Panc1 (cell line): ENCODE measurements around the gene SLC13A5.

Source experiments
- CTCF ChIP-seq: fragments of 450-650 bp; IDR thresholded peaks from 2 replicates; pipeline ENCODE4 v1.5.1; 2017; ENCODE audit warnings: mild to moderate bottlenecking
- POLR2AphosphoS5 ChIP-seq: IDR thresholded peaks from 2 replicates; pipeline ENCODE4 v1.6.1; 2012; ENCODE audit warnings: mild to moderate bottlenecking, low read depth, low read length, moderate library complexity
- SIN3A ChIP-seq: IDR thresholded peaks from 2 replicates; pipeline ENCODE4 v1.6.1; 2012; ENCODE audit warnings: low read depth, mild to moderate bottlenecking, low read length, moderate library complexity, borderline replicate concordance; ENCODE audit not compliant: insufficient read depth
- TCF7L2 ChIP-seq: IDR thresholded peaks from 2 replicates; pipeline ENCODE4 v1.6.1; 2011; ENCODE audit warnings: mild to moderate bottlenecking, low read depth, low read length, inconsistent platforms
- TF ChIP-seq, protein P1 (sequence below), 2 experiments: IDR thresholded peaks; 2 replicates each; pipeline ENCODE4 v1.6.1; 2011 to 2012; ENCODE audit warnings: low read depth in 2 of 2, control low read depth in 1 of 2, low read length in 1 of 2, mild to moderate bottlenecking in 1 of 2, moderate library complexity in 1 of 2; ENCODE audit not compliant: insufficient read depth in 1 of 2

- TF ChIP-seq CTCF (no peak), TCF7L2 (no peak), SIN3A (no peak), POLR2AphosphoS5 (no peak)
- TF ChIP-seq, protein P1, sequence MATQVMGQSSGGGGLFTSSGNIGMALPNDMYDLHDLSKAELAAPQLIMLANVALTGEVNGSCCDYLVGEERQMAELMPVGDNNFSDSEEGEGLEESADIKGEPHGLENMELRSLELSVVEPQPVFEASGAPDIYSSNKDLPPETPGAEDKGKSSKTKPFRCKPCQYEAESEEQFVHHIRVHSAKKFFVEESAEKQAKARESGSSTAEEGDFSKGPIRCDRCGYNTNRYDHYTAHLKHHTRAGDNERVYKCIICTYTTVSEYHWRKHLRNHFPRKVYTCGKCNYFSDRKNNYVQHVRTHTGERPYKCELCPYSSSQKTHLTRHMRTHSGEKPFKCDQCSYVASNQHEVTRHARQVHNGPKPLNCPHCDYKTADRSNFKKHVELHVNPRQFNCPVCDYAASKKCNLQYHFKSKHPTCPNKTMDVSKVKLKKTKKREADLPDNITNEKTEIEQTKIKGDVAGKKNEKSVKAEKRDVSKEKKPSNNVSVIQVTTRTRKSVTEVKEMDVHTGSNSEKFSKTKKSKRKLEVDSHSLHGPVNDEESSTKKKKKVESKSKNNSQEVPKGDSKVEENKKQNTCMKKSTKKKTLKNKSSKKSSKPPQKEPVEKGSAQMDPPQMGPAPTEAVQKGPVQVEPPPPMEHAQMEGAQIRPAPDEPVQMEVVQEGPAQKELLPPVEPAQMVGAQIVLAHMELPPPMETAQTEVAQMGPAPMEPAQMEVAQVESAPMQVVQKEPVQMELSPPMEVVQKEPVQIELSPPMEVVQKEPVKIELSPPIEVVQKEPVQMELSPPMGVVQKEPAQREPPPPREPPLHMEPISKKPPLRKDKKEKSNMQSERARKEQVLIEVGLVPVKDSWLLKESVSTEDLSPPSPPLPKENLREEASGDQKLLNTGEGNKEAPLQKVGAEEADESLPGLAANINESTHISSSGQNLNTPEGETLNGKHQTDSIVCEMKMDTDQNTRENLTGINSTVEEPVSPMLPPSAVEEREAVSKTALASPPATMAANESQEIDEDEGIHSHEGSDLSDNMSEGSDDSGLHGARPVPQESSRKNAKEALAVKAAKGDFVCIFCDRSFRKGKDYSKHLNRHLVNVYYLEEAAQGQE (IDR thresholded peaks at IDR 0.05; ENCODE audit: insufficient read depth in 1 of 2, low read depth in 2 of 2, low read length in 1 of 2), result no peak
These were observed 35.4 kb upstream of the SLC13A5 start for GRCh38 chr17:6748617-6749016.
